ENCODE data around the gene GREB1.
A peak's percentile ranks its signal among the peaks of the same experiment; 100 is the strongest.

The GREB1 gene

GRCh38 chr2:11676640-11677039, 142.8 kb downstream of the GREB1 start:
- no peak overlapping the region for H3K4me3 ChIP-seq
- no peaks in the 10 kb centered on the region for H3K36me3 ChIP-seq
- H3K27me3 ChIP-seq = no peaks in the 10 kb centered on the region
- H3K4me2 ChIP-seq = no peak overlapping the region
- no peaks in the 10 kb centered on the region for H4K20me1 ChIP-seq
- no peak overlapping the region for H3K27ac ChIP-seq
- no peaks in the 10 kb centered on the region for H3K9me3 ChIP-seq
- no peak overlapping the region for H3K9ac ChIP-seq
- peaks cover 11% of the 10 kb centered on the region for H3K4me1 ChIP-seq
- no peak for TF ChIP-seq Cebpa-rat (IDR thresholded peaks at IDR 0.05)

GRCh38 chr2:11677136-11678055, 143.6 kb downstream of the GREB1 start:
- Histone ChIP-seq H4K20me1 (no peaks in the 10 kb centered on the region), H3K27me3 (no peaks in the 10 kb centered on the region), H3K36me3 (no peaks in the 10 kb centered on the region), H3K9ac (no peak overlapping the region), H3K9me3 (no peaks in the 10 kb centered on the region), H3K27ac (no peak overlapping the region), H3K4me2 (no peak overlapping the region), H3K4me3 (no peak overlapping the region), H3K4me1 (peaks cover 13% of the 10 kb centered on the region)
- TF ChIP-seq Cebpa-rat (IDR thresholded peaks at IDR 0.05) = no peak

GRCh38 chr2:11678306-11678960, 144.6 kb downstream of the GREB1 start:
- no peaks in the 10 kb centered on the region for H3K36me3 ChIP-seq
- H3K27ac ChIP-seq = no peak overlapping the region
- no peaks in the 10 kb centered on the region for H3K27me3 ChIP-seq
- H3K4me2 ChIP-seq = no peak overlapping the region
- no peaks in the 10 kb centered on the region for H4K20me1 ChIP-seq
- H3K4me3 ChIP-seq = no peak overlapping the region
- no peaks in the 10 kb centered on the region for H3K9me3 ChIP-seq
- no peak overlapping the region for H3K9ac ChIP-seq
- H3K4me1 ChIP-seq = peaks cover 11% of the 10 kb centered on the region
- no peak for TF ChIP-seq Cebpa-rat (IDR thresholded peaks at IDR 0.05)

GRCh38 chr2:11679016-11679415, 145.2 kb downstream of the GREB1 start:
- Histone ChIP-seq H3K36me3 (no peaks in the 10 kb centered on the region), H3K4me2 (no peak overlapping the region), H3K27ac (no peak overlapping the region), H3K4me3 (no peak overlapping the region), H3K4me1 (peaks cover 11% of the 10 kb centered on the region), H3K27me3 (no peaks in the 10 kb centered on the region), H3K9ac (no peak overlapping the region), H4K20me1 (no peaks in the 10 kb centered on the region), H3K9me3 (no peaks in the 10 kb centered on the region)
- no peak for TF ChIP-seq Cebpa-rat (IDR thresholded peaks at IDR 0.05)

- Histone ChIP-seq H3K9ac (no peak overlapping the region), H3K27me3 (no peaks in the 10 kb centered on the region), H3K36me3 (no peaks in the 10 kb centered on the region), H3K4me3 (no peak overlapping the region), H4K20me1 (no peaks in the 10 kb centered on the region), H3K4me2 (no peak overlapping the region), H3K9me3 (no peaks in the 10 kb centered on the region), H3K4me1 (peaks cover 11% of the 10 kb centered on the region), H3K27ac (no peak overlapping the region)
- TF ChIP-seq Cebpa-rat (IDR thresholded peaks at IDR 0.05) = no peak
Observed at GRCh38 chr2:11679486-11680181, 145.8 kb downstream of the GREB1 start.

GRCh38 chr2:11680182-11680900, 146.5 kb downstream of the GREB1 start:
- no peak for TF ChIP-seq Cebpa-rat (IDR thresholded peaks at IDR 0.05)
- Histone ChIP-seq H3K9ac (no peak overlapping the region), H3K27me3 (no peaks in the 10 kb centered on the region)

GRCh38 chr2:11680901-11681721, 147.3 kb downstream of the GREB1 start:
- no peaks in the 10 kb centered on the region for H3K27me3 ChIP-seq
- H3K4me3 ChIP-seq = no peak overlapping the region
- H3K36me3 ChIP-seq = no peaks in the 10 kb centered on the region
- peaks cover 11% of the 10 kb centered on the region for H3K4me1 ChIP-seq
- no peak overlapping the region for H3K4me2 ChIP-seq
- H4K20me1 ChIP-seq = no peaks in the 10 kb centered on the region
- TF ChIP-seq Cebpa-rat (IDR thresholded peaks at IDR 0.05) = no peak
- H3K9me3 ChIP-seq = no peaks in the 10 kb centered on the region
- no peak overlapping the region for H3K27ac ChIP-seq
- H3K9ac ChIP-seq = no peak overlapping the region

More at GRCh38 chr2:11680182-11680900, 146.5 kb downstream of the GREB1 start:
- Histone ChIP-seq H3K36me3 (no peaks in the 10 kb centered on the region), H3K4me2 (no peak overlapping the region), H3K9me3 (no peaks in the 10 kb centered on the region), H3K27ac (no peak overlapping the region), H3K4me3 (no peak overlapping the region), H3K4me1 (peaks cover 11% of the 10 kb centered on the region), H4K20me1 (no peaks in the 10 kb centered on the region)

- peak overlapping the region; percentile 16; the same call in 1 of the 2 replicates for H3K4me2 ChIP-seq
- no peak overlapping the region for H3K4me3 ChIP-seq
- H3K27me3 ChIP-seq = no peaks in the 10 kb centered on the region
- no peak overlapping the region for H3K27ac ChIP-seq
- H3K9me3 ChIP-seq = no peaks in the 10 kb centered on the region
- H3K9ac ChIP-seq = no peak overlapping the region
- peaks cover 11% of the 10 kb centered on the region for H3K4me1 ChIP-seq
- no peak for TF ChIP-seq Cebpa-rat (IDR thresholded peaks at IDR 0.05)
- no peaks in the 10 kb centered on the region for H3K36me3 ChIP-seq
- H4K20me1 ChIP-seq = no peaks in the 10 kb centered on the region
Observed at GRCh38 chr2:11681722-11682589, 148.1 kb downstream of the GREB1 start.

All from BLaER1 (cell line).